Ovary (tissue), 3 donors: ENCODE data around the gene CRAT.

Source experiments
- POLR2A ChIP-seq: fragments of 450-650 bp; IDR thresholded peaks from one replicate; pipeline ENCODE4 v1.6.1; 2017; ENCODE audit warnings: antibody characterized with exemption, mild to moderate bottlenecking, moderate library complexity
- TF ChIP-seq, protein P1 (sequence below), 3 donors: fragments of 450-650 bp in 2 of 3; fragments of 200-600 bp in 1 of 3; IDR thresholded peaks; one replicate each; pipeline versions ENCODE4 v1.5.1 to v1.8.0; 2016 to 2022; ENCODE audit warnings: antibody characterized with exemption in 3 of 3, mild to moderate bottlenecking in 1 of 3
- donor health status: DM: no; HTN: no; CAD: no.

DNA sequence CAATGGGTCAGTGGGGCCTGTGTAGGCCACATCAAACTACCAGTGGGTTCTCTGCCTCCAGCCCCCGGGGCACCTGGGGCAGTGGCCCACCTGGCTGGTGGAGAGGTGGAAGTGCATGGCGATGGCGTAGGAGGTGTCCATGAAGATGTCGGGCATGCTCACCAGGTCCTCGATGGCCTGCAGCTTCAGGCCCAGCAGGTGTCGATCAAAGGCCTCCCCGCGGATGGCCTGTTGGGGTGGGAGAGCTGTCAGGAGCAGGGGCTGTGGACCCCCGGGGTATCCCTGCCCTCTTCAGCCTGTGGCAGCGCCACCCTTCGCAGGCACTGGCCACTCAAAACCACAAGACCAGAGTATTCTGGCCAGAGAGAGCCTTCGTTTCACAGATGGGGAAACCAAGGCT, 14.7 kb downstream of the CRAT start:
- TF ChIP-seq, protein P1, sequence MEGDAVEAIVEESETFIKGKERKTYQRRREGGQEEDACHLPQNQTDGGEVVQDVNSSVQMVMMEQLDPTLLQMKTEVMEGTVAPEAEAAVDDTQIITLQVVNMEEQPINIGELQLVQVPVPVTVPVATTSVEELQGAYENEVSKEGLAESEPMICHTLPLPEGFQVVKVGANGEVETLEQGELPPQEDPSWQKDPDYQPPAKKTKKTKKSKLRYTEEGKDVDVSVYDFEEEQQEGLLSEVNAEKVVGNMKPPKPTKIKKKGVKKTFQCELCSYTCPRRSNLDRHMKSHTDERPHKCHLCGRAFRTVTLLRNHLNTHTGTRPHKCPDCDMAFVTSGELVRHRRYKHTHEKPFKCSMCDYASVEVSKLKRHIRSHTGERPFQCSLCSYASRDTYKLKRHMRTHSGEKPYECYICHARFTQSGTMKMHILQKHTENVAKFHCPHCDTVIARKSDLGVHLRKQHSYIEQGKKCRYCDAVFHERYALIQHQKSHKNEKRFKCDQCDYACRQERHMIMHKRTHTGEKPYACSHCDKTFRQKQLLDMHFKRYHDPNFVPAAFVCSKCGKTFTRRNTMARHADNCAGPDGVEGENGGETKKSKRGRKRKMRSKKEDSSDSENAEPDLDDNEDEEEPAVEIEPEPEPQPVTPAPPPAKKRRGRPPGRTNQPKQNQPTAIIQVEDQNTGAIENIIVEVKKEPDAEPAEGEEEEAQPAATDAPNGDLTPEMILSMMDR (IDR thresholded peaks at IDR 0.05) = no peak
- no peak for TF ChIP-seq POLR2A
